NCI-H446 (cell line): Measurements from ENCODE around the gene YTHDC1.

ENCODE experiments used
- DNase-seq, 2 experiments: peaks; one replicate each; lab custom pipeline; 2025; lab: John Stamatoyannopoulos, UW

Gene YTHDC1

GRCh38 chr4:68358988-68359387 is 9.1 kb upstream of the YTHDC1 start:
- no peak for DNase-seq

- no peak for DNase-seq
Measured at GRCh38 chr4:68352791-68353190, 2.9 kb upstream of the YTHDC1 start.

DNA sequence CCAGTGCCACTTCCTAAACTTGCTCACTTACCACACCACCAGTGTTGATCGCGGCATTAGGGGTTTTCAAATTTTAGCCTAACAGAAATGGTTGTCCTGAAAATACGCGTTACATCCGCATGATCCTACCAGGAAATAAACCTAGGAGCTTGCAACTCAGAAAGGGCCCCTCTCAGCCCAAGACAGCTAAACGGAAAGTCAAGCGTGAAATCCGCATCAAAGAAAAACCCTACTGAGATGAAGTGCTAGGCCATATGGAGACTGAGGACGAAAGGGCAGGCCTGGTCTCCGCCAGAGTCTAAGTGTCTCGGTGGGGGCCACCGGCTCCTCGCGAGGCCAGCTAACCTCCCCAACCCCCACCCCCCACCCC is 626 bp downstream of the YTHDC1 start:
- DNase-seq, result peak in 1 of 2 experiments; percentile 37

DNA sequence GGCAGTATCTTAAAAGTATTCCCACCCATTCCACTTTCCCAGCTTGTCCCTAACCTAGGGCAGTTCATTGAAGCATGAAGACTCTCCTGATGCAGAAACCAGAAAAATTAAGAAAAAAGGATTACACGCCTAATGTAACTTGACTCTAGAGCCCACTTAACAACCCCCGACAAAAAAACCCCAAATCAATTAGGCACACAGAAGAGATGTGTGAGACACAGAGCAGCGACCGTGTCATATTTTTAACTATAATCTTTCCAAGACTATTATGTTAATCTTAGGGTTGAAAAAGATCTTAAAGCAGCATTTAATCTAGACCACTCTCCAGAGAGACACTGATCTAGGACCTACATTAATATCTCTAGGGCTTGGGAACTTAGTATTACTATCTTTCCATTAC is 1.3 kb downstream of the YTHDC1 start:
- no peak for DNase-seq

DNA sequence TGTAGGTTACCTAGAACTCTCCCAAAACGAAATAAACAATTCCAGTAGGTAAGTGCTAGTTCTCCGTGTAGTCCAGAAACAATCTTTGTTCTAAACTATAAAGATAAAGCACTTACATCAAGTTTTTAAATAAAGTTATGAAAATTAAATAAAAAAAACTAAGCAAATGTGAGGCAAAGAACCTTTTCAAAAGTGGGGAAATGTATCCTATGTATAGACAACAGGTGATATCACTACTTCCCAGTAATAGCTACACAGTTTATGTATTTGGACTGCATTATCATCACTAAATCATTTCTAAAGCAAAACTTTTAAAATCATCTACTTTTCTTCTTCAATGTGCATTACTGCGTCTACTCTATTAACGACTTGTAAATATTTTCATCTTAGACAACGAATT is 2.0 kb downstream of the YTHDC1 start:
- no peak for DNase-seq

DNA sequence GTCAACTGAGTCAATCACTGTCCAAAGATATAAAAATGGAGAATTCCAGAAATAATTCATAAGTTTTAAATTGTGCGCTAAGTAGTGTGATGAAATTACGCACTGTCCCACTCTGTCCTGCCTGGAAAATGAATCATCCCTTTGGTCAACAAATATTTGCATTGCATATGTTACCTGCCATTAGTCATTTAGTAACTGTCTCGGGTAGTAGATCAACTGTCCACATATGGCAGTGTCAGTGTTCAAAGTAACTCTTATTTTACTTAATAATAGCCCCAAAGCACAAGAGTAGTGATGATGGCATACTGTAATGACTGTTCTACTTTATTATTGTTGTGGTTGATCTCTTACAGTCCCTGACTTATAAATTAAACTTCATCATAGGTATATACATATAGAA is 3.4 kb downstream of the YTHDC1 start:
- no peak for DNase-seq

- no peak for DNase-seq
Measured at GRCh38 chr4:68344785-68345184, 5.1 kb downstream of the YTHDC1 start.

DNA sequence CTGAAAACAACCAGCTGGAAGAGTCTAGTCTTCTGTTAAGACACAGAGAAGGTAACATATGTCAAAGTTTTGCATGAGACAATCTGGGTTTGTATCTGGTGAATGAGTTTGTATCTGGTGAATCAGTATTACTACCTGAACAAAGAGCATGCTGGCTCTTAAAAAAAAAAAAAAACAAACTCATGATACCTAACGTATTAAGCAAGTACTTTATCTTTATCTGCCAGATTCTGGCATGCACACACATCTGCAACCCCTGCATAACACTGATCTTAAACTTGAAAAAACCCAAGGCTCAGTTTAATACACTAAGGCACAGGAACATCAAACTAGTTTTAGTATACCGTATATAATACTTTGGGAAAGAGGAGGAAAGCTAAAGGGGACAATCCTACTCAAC is 5.8 kb downstream of the YTHDC1 start:
- DNase-seq, result no peak

DNA sequence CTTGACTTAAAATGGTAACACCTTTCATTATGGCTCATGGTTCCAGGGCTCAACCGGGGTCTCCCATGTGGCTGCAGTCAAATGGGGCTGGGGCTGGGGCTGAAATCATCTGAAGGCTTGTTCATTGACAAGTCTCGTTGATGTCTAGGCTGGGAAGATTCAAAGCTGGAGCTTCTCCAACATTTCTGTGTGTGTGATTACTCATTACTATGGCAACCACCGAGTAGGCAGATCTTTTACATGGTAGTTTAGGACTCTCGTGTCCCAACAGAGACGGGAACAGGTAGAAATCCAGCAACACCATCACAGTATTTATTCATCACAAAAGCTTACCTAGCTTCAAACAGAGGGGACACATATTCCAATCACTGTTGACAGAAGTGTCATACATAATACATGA is 7.8 kb downstream of the YTHDC1 start:
- peak; percentile 13 to 48 for DNase-seq

DNA sequence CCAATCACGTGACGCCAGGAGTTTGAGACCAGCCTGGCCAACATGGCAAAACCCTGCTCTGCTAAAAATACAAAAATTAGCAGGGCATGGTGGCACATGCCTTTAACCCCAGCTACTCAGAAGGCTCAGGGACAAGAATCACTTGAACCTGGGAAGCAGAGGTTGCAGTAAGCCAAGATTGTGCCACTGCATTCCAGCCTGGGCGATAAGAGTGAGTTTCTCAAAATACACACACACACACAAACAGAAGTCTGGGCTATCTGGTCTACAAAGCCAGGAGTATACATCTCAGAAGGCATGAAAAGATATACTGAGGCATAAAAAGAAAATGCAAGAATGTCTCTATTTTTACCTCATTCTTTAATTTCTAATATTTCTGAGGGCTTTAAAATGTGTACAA is 11.3 kb downstream of the YTHDC1 start:
- DNase-seq, result no peak

GRCh38 chr4:68337522-68337921 is 12.4 kb downstream of the YTHDC1 start:
- no peak for DNase-seq

- no peak for DNase-seq
Measured at GRCh38 chr4:68337004-68337403, 12.9 kb downstream of the YTHDC1 start.

- DNase-seq, result no peak
Measured at GRCh38 chr4:68336530-68336929, 13.4 kb downstream of the YTHDC1 start.

GRCh38 chr4:68326141-68326540 is 23.7 kb downstream of the YTHDC1 start:
- DNase-seq, result peak in 1 of 2 experiments; percentile 2

DNA sequence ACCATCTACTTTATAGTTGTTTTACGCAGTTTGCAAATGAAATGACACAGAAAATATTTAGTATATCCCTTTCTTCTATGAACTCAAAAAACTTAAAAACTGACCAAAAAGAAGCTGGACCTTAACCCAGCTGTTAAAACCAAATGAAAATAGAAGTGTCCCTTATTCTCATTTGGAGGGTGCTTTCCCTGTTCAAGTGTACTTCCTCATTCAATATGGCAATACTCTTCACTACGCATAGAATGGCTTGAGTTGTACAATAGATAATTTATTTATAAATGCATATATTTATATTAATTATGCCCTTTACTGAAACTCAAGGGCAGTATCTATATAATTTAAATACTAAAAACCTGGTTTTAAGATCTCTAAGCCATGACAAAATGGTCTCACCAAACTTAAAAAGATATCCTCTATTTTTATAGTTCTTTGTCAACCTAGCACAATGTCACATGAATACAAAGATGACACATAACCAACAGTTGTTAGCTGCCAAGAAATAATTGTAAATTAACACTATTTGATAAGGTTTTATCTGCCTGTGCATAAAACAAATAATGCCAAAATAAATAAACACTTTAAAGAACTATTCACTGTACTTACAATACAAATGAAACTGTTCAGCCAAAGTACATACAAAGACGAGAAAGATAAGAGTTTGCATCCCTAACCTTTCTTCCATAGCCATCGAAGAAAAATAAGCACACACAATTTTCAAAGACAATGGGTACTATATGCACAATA is 25.2 kb downstream of the YTHDC1 start:
- DNase-seq, result no peak

DNA sequence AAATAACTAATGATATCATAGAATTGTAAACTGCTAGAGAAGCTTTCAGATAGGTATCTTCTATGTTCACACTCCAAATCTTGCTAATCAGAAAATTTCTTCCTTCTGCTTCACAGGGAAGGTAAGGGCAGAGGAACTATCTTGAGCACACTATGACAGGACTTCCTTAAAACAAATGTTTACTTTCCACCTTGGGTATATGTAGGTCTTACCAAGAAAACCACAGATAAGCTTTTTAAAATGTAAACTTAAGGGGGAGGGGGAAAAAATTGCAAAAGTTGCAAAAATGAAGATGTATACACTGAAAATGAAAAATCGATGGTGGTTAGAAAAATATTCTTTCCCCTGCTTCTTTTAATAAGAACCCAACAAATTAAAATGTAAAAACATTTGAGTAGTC is 30.9 kb downstream of the YTHDC1 start:
- DNase-seq, result no peak

DNA sequence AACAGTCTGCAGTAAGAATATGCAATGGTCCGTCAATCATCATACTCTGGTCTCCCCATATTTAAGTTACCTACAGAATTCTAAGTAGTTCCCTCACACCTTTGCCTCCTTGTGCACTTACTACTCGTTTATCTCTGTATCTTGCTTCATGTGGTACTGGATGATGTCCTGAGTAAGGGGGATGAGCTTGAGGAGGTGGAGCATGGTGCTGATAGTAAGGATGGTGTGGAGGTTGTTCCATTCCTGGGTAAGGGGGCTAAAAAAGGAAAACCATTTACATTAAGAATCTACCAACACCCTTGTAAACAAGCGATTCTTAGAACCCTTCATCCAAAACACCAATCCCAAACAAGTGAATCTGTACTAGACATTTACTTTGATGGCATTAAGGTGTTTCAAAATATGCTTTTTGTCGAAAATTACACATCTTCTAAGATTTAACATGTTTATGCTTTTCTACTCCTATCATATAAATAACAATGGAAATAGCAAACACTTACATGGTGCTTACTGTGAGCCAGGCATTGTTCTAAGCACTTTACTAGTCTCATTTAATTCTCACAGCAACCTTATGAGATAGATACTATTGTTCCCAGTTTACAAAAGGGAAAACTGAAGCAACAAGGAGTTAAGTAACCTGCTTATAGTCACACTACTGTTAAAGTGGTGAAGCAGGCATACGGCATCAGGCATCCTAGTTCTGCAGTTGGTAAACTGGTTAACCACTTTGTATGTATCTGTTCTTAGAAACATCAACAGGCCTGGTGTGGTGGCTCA is 33.5 kb downstream of the YTHDC1 start:
- DNase-seq, result no peak

DNA sequence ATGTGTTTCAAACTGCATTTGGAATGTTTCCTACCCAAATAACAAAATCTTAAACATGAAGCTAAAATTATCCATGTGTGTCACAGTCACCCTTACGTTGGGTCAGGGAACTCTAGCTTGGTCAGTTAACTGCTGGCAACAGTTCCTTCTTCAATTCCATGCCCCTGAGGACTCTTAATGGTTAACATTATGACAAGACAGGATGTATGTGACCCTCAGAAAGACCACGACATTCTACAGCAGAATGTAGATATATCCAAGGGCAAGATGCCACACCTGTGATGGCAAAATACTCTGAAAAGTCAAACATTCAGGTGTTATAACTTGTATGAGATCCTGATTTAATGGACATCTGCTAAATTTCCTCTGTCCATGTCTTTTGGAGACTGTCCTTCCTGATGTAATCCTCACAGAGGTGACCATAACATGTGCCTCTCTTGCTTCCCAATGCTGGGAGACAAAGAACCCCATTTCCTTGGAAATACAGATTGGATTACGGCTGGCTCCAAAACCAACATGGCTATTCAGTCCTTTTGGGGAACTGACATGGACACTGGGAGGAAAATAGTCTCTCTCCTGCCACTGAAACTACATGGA is 39.1 kb downstream of the YTHDC1 start:
- no peak for DNase-seq

DNA sequence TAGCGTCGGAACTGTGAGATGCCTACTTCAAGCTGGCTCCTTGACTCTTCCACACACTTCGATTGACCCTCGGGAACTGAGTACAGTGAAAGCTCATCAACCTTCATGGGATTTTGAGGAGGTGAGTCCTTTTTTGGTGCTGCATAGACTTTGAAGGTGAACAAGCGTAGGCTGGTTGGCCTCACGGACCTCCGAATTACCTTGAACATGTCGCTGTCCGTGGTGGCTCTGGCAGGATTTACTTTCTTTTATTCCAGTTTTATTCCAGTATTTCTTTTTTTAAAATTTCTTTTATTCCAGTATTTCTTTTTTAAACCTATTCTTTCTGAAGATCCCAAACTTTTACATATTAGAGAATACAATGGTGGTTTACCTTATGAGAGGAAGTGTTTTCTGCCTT is 45.2 kb downstream of the YTHDC1 start:
- DNase-seq, result no peak

- DNase-seq, result no peak
Measured at GRCh38 chr4:68299492-68300457, 50.1 kb downstream of the YTHDC1 start.

GRCh38 chr4:68297137-68297536 is 52.8 kb downstream of the YTHDC1 start:
- DNase-seq, result no peak

DNA sequence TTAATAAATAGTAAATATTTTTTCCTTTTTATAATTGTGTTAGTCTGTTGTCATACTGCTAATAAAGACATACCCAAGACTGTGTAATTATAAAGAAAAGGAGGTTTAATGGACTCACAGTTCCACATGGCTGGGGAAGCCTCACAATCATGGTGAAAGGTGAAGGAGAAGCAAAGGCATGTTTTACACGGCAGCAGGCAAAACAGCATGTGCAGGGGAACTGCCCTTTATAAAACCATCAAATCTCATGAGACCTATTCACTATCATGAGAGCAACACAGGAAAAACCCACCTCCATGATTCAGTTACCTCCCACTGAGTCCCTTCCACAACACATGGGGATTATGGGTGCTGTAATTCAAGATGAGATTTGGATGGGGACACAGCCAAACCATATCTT is 58.6 kb downstream of the YTHDC1 start:
- DNase-seq, result no peak
